ENCODE data around the gene DGUOK.
A peak's percentile ranks its signal among the peaks of the same experiment; 100 is the strongest.

DGUOK gene

GRCh38 chr2:73995810-73996209 lies 69.1 kb downstream of the DGUOK start:
- peak; percentile 46 for DNase-seq
- Histone ChIP-seq H3K4me3 (ENCODE audit: low read depth, low read length) (no peak overlapping the region), H3K27me3 (ENCODE audit: insufficient read depth, low read depth, severe bottlenecking) (no peaks in the 10 kb centered on the region), H3K27ac (no peak overlapping the region), H3K9me3 (ENCODE audit: severe bottlenecking) (no peaks in the 10 kb centered on the region), H3K36me3 (peaks cover 47% of the 10 kb centered on the region)
- peak; percentile 76 for TF ChIP-seq CTCF (IDR thresholded peaks at IDR 0.05; ENCODE audit: low read depth, low read length)

GRCh38 chr2:73997813-73998212 lies 71.1 kb downstream of the DGUOK start:
- TF ChIP-seq CTCF (IDR thresholded peaks at IDR 0.05; ENCODE audit: low read depth, low read length): peak; percentile 27; the same call in 1 of the 2 replicates
- H3K9me3 ChIP-seq (ENCODE audit: severe bottlenecking): no peaks in the 10 kb centered on the region
- peaks cover 32% of the 10 kb centered on the region for H3K36me3 ChIP-seq
- H3K27me3 ChIP-seq (ENCODE audit: insufficient read depth, low read depth, severe bottlenecking): no peaks in the 10 kb centered on the region
- DNase-seq: no peak
- H3K4me3 ChIP-seq (ENCODE audit: low read depth, low read length): no peak overlapping the region
- no peak overlapping the region for H3K27ac ChIP-seq

GRCh38 chr2:73998451-73998850 lies 71.8 kb downstream of the DGUOK start:
- no peak for TF ChIP-seq CTCF (IDR thresholded peaks at IDR 0.05; ENCODE audit: low read depth, low read length)
- Histone ChIP-seq H3K27ac (no peak overlapping the region), H3K27me3 (ENCODE audit: insufficient read depth, low read depth, severe bottlenecking) (no peaks in the 10 kb centered on the region), H3K4me3 (ENCODE audit: low read depth, low read length) (no peak overlapping the region), H3K9me3 (ENCODE audit: severe bottlenecking) (no peaks in the 10 kb centered on the region), H3K36me3 (peaks cover 27% of the 10 kb centered on the region)
- no peak for DNase-seq

- Histone ChIP-seq H3K4me3 (ENCODE audit: low read depth, low read length) (no peak overlapping the region), H3K27ac (no peak overlapping the region), H3K9me3 (ENCODE audit: severe bottlenecking) (no peaks in the 10 kb centered on the region), H3K36me3 (peaks cover 22% of the 10 kb centered on the region), H3K27me3 (ENCODE audit: insufficient read depth, low read depth, severe bottlenecking) (no peaks in the 10 kb centered on the region)
- DNase-seq: no peak
- no peak for TF ChIP-seq CTCF (IDR thresholded peaks at IDR 0.05; ENCODE audit: low read depth, low read length)
Observed at GRCh38 chr2:73998933-73999332, 72.3 kb downstream of the DGUOK start.

GRCh38 chr2:73999881-74000597 lies 73.4 kb downstream of the DGUOK start:
- no peaks in the 10 kb centered on the region for H3K9me3 ChIP-seq (ENCODE audit: severe bottlenecking)
- peak; percentile 42 for DNase-seq
- H3K27ac ChIP-seq: no peak overlapping the region
- TF ChIP-seq CTCF (IDR thresholded peaks at IDR 0.05; ENCODE audit: low read depth, low read length): no peak
- H3K36me3 ChIP-seq: peaks cover 18% of the 10 kb centered on the region
- H3K4me3 ChIP-seq (ENCODE audit: low read depth, low read length): no peak overlapping the region
- no peaks in the 10 kb centered on the region for H3K27me3 ChIP-seq (ENCODE audit: insufficient read depth, low read depth, severe bottlenecking)

- DNase-seq: no peak
- no peak overlapping the region for H3K4me3 ChIP-seq (ENCODE audit: low read depth, low read length)
- H3K9me3 ChIP-seq (ENCODE audit: severe bottlenecking): no peaks in the 10 kb centered on the region
- no peak overlapping the region for H3K27ac ChIP-seq
- no peak for TF ChIP-seq CTCF (IDR thresholded peaks at IDR 0.05; ENCODE audit: low read depth, low read length)
- H3K27me3 ChIP-seq (ENCODE audit: insufficient read depth, low read depth, severe bottlenecking): no peaks in the 10 kb centered on the region
- peaks cover 19% of the 10 kb centered on the region for H3K36me3 ChIP-seq
Observed at GRCh38 chr2:74000666-74001065, 74.0 kb downstream of the DGUOK start.

Measured in WERI-Rb-1 (cell line).